GM12878 (cell line): Measurements from ENCODE around the gene GPRIN1. TPM values are rescaled to one million over a fixed set of nuclear protein-coding genes. Genes with fewer than 3 reads are reported as not detected.

Source experiments
- ATAC-seq: fragments of 200-7000 bp; cut with Tn5 transposase; 3 replicates; pipeline ENCODE4 v1.9.1; 2020; ENCODE audit warnings: mild to moderate bottlenecking, moderate library complexity
- BruUV-seq: library from RNA; stranded (reverse); fragments of 400-500 nt; replicated peaks from 2 replicates; lab custom pipeline; 2021; lab: Mats Ljungman, UMichigan
- CTCF ChIA-PET: fragments of 300-600 bp; sonication (Branson Sonifier 250); formaldehyde crosslinking; extraction: SDS; loops from one replicate; lab custom pipeline; 2021; ENCODE audit warnings: inconsistent platforms; lab: Yijun Ruan, JAX
- POLR2A ChIA-PET: fragments of 350-600 bp; formaldehyde crosslinking; extraction: SDS; loops from one replicate; lab custom pipeline; 2021; ENCODE audit warnings: inconsistent platforms; lab: Charles Lee
- RAD21 ChIA-PET: fragments of 300-600 bp; sonication (Branson Sonifier 250); formaldehyde crosslinking; loops from one replicate; lab custom pipeline; 2023; ENCODE audit warnings: antibody characterized with exemption; ENCODE audit not compliant: unreplicated experiment; lab: Charles Lee
- SMC1A ChIA-PET: fragments of 300-600 bp; sonication (Branson Sonifier 250); formaldehyde crosslinking; loops from one replicate; lab custom pipeline; 2023; ENCODE audit not compliant: unreplicated experiment, uncharacterized antibody; lab: Charles Lee
- DNase-seq: peaks from one replicate; pipeline ENCODE4 v3.0.0-alpha.2; 2011; ENCODE audit warnings: low read depth, low spot score
- FAIRE-seq: peaks from 3 replicates; lab custom pipeline; 2011; peaks lifted over from hg19 to GRCh38; lab: Jason Lieb, UNC
- H2AFZ ChIP-seq: 2 replicates; pipeline ENCODE4 v1.6.0; 2011; ENCODE audit warnings: low read depth, low read length, control low read depth; ENCODE audit not compliant: control insufficient read depth
- H3K27ac ChIP-seq: 2 replicates; pipeline ENCODE4 v1.5.1; 2011; ENCODE audit warnings: control low read depth; ENCODE audit not compliant: control insufficient read depth, insufficient read depth
- H3K27me3 ChIP-seq, 2 experiments: replicated peaks in 1 of 2; 2 replicates each; pipeline versions ENCODE4 v1.6.0 to v1.6.1; 2011; ENCODE audit warnings: low read length in 1 of 2; ENCODE audit not compliant: control insufficient read depth in 2 of 2, insufficient read depth in 2 of 2
- H3K36me3 ChIP-seq, 2 experiments: 2 replicates each; pipeline ENCODE4 v1.5.1; 2011; ENCODE audit warnings: low read length in 1 of 2; ENCODE audit not compliant: control insufficient read depth in 2 of 2, insufficient read depth in 2 of 2
- H3K4me1 ChIP-seq: 2 replicates; pipeline ENCODE4 v1.6.1; 2011; ENCODE audit warnings: mild to moderate bottlenecking, low read length, moderate library complexity, mixed read lengths; ENCODE audit not compliant: control insufficient read depth, insufficient read depth
- H3K4me2 ChIP-seq: 2 replicates; pipeline ENCODE4 v1.6.0; 2011; ENCODE audit warnings: control low read depth; ENCODE audit not compliant: control insufficient read depth, insufficient read depth
- H3K4me3 ChIP-seq: fragments of 200-600 bp; sonication (generic); 2 replicates; pipeline ENCODE4 v1.5.1; 2016
- H3K79me2 ChIP-seq: 2 replicates; pipeline ENCODE4 v1.6.0; 2011; ENCODE audit warnings: low read length; ENCODE audit not compliant: control insufficient read depth, insufficient read depth
- H3K9ac ChIP-seq: 2 replicates; pipeline ENCODE4 v1.8.0; 2011; ENCODE audit warnings: low read length, control low read depth, mixed read lengths; ENCODE audit not compliant: control insufficient read depth, insufficient read depth
- H3K9me3 ChIP-seq: replicated peaks from 3 replicates; pipeline ENCODE4 v1.5.1; 2011; ENCODE audit warnings: mild to moderate bottlenecking, low read length; ENCODE audit not compliant: control insufficient read depth, insufficient read depth
- H4K20me1 ChIP-seq: 2 replicates; pipeline ENCODE4 v1.6.0; 2011; ENCODE audit not compliant: control insufficient read depth, insufficient read depth
- CHD2 ChIP-seq: IDR thresholded peaks from 2 replicates; pipeline ENCODE4 v1.6.1; 2011; ENCODE audit warnings: low read depth, low read length, improper control_type of control experiment, borderline replicate concordance
- CREB1 ChIP-seq: IDR thresholded peaks from 2 replicates; pipeline ENCODE4 v1.6.1; 2012; ENCODE audit warnings: low read depth, mild to moderate bottlenecking, inconsistent platforms
- IKZF1 ChIP-seq: fragments of 450-650 bp; conservative IDR thresholded peaks from 2 replicates; pipeline ENCODE4 v1.6.1; 2017; ENCODE audit warnings: antibody characterized with exemption, mild to moderate bottlenecking
- NRF1 ChIP-seq: conservative IDR thresholded peaks from 2 replicates; pipeline ENCODE4 v1.6.1; 2011; ENCODE audit warnings: mild to moderate bottlenecking, low read depth, low read length, improper control_type of control experiment
- PAX8 ChIP-seq: fragments of 450-650 bp; IDR thresholded peaks from 2 replicates; pipeline ENCODE4 v1.6.1; 2017; ENCODE audit warnings: mild to moderate bottlenecking, moderate library complexity
- PKNOX1 ChIP-seq: fragments of 450-650 bp; IDR thresholded peaks from 2 replicates; pipeline ENCODE4 v1.6.1; 2016; ENCODE audit warnings: mild to moderate bottlenecking
- RAD51 ChIP-seq: fragments of 450-650 bp; IDR thresholded peaks from 2 replicates; pipeline ENCODE4 v1.6.1; 2016; ENCODE audit warnings: moderate library complexity, mild to moderate bottlenecking, inconsistent platforms
- SIN3A ChIP-seq: IDR thresholded peaks from 2 replicates; pipeline ENCODE4 v1.6.1; 2012; ENCODE audit warnings: low read depth, low read length, improper control_type of control experiment
- SPI1 ChIP-seq: IDR thresholded peaks from 2 replicates; pipeline ENCODE4 v1.6.1; 2011; ENCODE audit warnings: low read depth, mild to moderate bottlenecking, low read length, moderate library complexity, borderline replicate concordance; ENCODE audit not compliant: insufficient read depth
- SUZ12 ChIP-seq: fragments of 200-600 bp; sonication (generic); IDR thresholded peaks from one replicate; pipeline ENCODE4 v1.6.1; 2018; ENCODE audit warnings: antibody characterized with exemption, mild to moderate bottlenecking; ENCODE audit not compliant: unreplicated experiment
- ZBED1 ChIP-seq: IDR thresholded peaks from 2 replicates; pipeline ENCODE4 v1.6.1; 2016; ENCODE audit warnings: borderline replicate concordance
- ZNF384 ChIP-seq: IDR thresholded peaks from 2 replicates; pipeline ENCODE4 v1.6.1; 2012; ENCODE audit warnings: low read depth, mild to moderate bottlenecking, low read length, improper control_type of control experiment, borderline replicate concordance
- WGBS: methylation state at CpG from one replicate; pipeline ENCODE4 v1.1.6; 2016; ENCODE audit warnings: low lambda C conversion rate; ENCODE audit not compliant: insufficient replicate concordance, insufficient coverage; ENCODE audit errors: missing lambda C conversion rate; 5-methylcytosine and 5-hydroxymethylcytosine counted together
- in situ Hi-C: fragments of 300-500 bp; cut with MboI; formaldehyde crosslinking; loops from 9 replicates; pipeline ENCODE4 v1.14.3; 2018; ENCODE audit warnings: mixed read lengths
- intact Hi-C: fragments of 100-400 bp; cut with micrococcal nuclease; formaldehyde crosslinking; loops from one replicate; pipeline ENCODE4 v1.14.2; 2022; ENCODE audit not compliant: unreplicated experiment
- polyA plus RNA-seq, 11 experiments: library from polyadenylated mRNA; depleted of rRNA in 4 of 11; unstranded in 6 of 11; stranded (reverse) in 5 of 11; fragments of >200 nt; fragmentation: Nextera tagmentation in 4 of 11; fragmentation: Illumina TruSeq in 1 of 11; extraction: Ambion mirVana in 4 of 11; extraction: Trizol in 1 of 11; gene quantifications; 1 replicate in 1 of 11; 2 replicates in 10 of 11; pipeline versions ENCODE4 v1.2.1 to v1.2.3, GENCODE V29; 2011 to 2016; ENCODE audit warnings: inconsistent platforms in 2 of 11, missing spikeins in 2 of 11, low read depth in 1 of 11
- total RNA-seq, 4 experiments: library from RNA; depleted of rRNA in 3 of 4; stranded (reverse); fragments of >200 nt in 3 of 4; fragmentation: Illumina TruSeq in 1 of 4; extraction: Trizol in 1 of 4; gene quantifications; 2 replicates each; pipeline versions ENCODE4 v1.2.1 to v1.2.3, GENCODE V29; 2013 to 2021
- TF ChIP-seq, protein P1 (sequence below): IDR thresholded peaks from 2 replicates; pipeline ENCODE4 v1.6.1; 2012; ENCODE audit warnings: mild to moderate bottlenecking, low read depth, low read length

Gene GPRIN1
- total and polyA plus RNA-seq, 10 of the 15 experiments (the other 5 are each of a cell fraction or from before 2014, with no cell fraction given): 0.52 to 16.3 (median 4.5) TPM

GRCh38 chr5:176565760-176566288 is 44.1 kb downstream of the GPRIN1 start:
- Histone ChIP-seq H2AFZ (no peak overlapping the region), H3K4me3 (no peak overlapping the region), H3K4me1 (no peaks in the 10 kb centered on the region), H3K9me3 (no peaks in the 10 kb centered on the region), H4K20me1 (no peaks in the 10 kb centered on the region), H3K9ac (no peak overlapping the region), H3K4me2 (no peak overlapping the region), H3K27me3 (peaks cover 0 to 1% of the 10 kb centered on the region in 2 experiments; a peak in 1 of 4 replicates), H3K36me3 (no peaks in the 10 kb centered on the region), H3K79me2 (no peaks in the 10 kb centered on the region), H3K27ac (no peak overlapping the region)
- DNase-seq: no peak
- FAIRE-seq: no peak
- TF ChIP-seq ZNF384 (peak; percentile 34; the same call in 1 of the 2 replicates), SPI1 (no peak), CREB1 (no peak)
- ChIA-PET SMC1A (no interaction called here), POLR2A (interaction anchor here (0.5 kb wide), 1 partner anchor 1104 kb away, joined by 3 read pairs; no protein-coding TSS in a partner anchor), RAD21 (no interaction called here), CTCF (no interaction called here)
- ATAC-seq: no peak
- in situ Hi-C loops: no loop called here
- 50% methylated on average over 6 of the region's 6 CpGs for WGBS
- intact Hi-C loops: no loop called here
- BruUV-seq: no TSS peak

DNA sequence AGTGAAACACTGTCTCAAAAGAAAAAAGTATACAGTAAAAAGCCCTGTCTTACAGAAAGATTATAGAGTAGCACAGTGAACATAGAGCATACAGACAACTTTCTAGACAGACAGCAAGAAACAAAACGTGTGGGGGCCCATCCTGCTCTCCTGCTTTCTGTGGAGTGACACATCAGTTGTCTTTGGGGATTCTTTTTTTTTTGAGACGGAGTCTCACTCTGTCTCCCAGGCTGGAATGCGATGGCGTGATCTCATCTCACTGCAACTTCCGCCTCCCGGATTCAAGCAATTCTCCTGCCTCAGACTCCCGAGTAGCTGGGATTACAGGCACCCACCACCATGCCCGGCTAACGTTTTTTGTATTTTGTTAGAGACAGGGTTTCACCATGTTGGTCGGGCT is 46.0 kb downstream of the GPRIN1 start:
- no peaks in the 10 kb centered on the region for H3K79me2 ChIP-seq
- no peaks in the 10 kb centered on the region for H3K36me3 ChIP-seq
- FAIRE-seq (no peak), ATAC-seq (no peak), DNase-seq (no peak)
- ChIA-PET RAD21 (no interaction called here), SMC1A (interaction anchor here (0.6 kb wide), 1 partner anchor 43 kb away, joined by 4 read pairs; no protein-coding TSS in a partner anchor), CTCF (interaction anchor here (0.9 to 1.3 kb wide), 2 partner anchors 11 to 329 kb away, joined by 3 read pairs; no protein-coding TSS in a partner anchor), POLR2A (no interaction called here)
- H3K9ac ChIP-seq: no peak overlapping the region
- no peak overlapping the region for H3K27ac ChIP-seq
- WGBS: 57% methylated on average over 10 of the region's 10 CpGs
- H2AFZ ChIP-seq: no peak overlapping the region
- no peaks in the 10 kb centered on the region for H4K20me1 ChIP-seq
- H3K9me3 ChIP-seq: no peaks in the 10 kb centered on the region
- no peak overlapping the region for H3K4me3 ChIP-seq
- intact Hi-C loops: no loop called here
- in situ Hi-C loops: no loop called here
- H3K27me3 ChIP-seq: peaks cover 0 to 1% of the 10 kb centered on the region in 2 experiments; a peak in 1 of 4 replicates
- no TSS peak for BruUV-seq
- H3K4me2 ChIP-seq: no peak overlapping the region
- H3K4me1 ChIP-seq: no peaks in the 10 kb centered on the region
- TF ChIP-seq, protein P1, sequence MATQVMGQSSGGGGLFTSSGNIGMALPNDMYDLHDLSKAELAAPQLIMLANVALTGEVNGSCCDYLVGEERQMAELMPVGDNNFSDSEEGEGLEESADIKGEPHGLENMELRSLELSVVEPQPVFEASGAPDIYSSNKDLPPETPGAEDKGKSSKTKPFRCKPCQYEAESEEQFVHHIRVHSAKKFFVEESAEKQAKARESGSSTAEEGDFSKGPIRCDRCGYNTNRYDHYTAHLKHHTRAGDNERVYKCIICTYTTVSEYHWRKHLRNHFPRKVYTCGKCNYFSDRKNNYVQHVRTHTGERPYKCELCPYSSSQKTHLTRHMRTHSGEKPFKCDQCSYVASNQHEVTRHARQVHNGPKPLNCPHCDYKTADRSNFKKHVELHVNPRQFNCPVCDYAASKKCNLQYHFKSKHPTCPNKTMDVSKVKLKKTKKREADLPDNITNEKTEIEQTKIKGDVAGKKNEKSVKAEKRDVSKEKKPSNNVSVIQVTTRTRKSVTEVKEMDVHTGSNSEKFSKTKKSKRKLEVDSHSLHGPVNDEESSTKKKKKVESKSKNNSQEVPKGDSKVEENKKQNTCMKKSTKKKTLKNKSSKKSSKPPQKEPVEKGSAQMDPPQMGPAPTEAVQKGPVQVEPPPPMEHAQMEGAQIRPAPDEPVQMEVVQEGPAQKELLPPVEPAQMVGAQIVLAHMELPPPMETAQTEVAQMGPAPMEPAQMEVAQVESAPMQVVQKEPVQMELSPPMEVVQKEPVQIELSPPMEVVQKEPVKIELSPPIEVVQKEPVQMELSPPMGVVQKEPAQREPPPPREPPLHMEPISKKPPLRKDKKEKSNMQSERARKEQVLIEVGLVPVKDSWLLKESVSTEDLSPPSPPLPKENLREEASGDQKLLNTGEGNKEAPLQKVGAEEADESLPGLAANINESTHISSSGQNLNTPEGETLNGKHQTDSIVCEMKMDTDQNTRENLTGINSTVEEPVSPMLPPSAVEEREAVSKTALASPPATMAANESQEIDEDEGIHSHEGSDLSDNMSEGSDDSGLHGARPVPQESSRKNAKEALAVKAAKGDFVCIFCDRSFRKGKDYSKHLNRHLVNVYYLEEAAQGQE: no peak
- TF ChIP-seq RAD51 (no peak), PKNOX1 (no peak), NRF1 (no peak), SIN3A (no peak), SUZ12 (no peak), PAX8 (no peak), ZBED1 (no peak), IKZF1 (no peak), CHD2 (no peak)
